Type B pancreatic cell (in vitro differentiated cells): ENCODE measurements around the gene ZNF831. TPM values are rescaled to one million over a fixed set of nuclear protein-coding genes. Genes with fewer than 3 reads are reported as not detected.
A peak's percentile ranks its signal among the peaks of the same experiment; 100 is the strongest.

Experiments used
- DNase-seq: peaks from one replicate; pipeline ENCODE4 v3.0.0; 2021; ENCODE audit warnings: mixed read lengths; ENCODE audit not compliant: unreplicated experiment; ENCODE audit errors: extremely low spot score
- H3K27ac Mint-ChIP-seq: 2 replicates; pipeline ENCODE4 v1.8.0; 2021; ENCODE audit warnings: mild to moderate bottlenecking, mixed read lengths
- H3K27me3 Mint-ChIP-seq: 2 replicates; pipeline ENCODE4 v1.8.0; 2021; ENCODE audit warnings: mixed read lengths
- H3K36me3 Mint-ChIP-seq: 2 replicates; pipeline ENCODE4 v1.8.0; 2021; ENCODE audit warnings: mixed read lengths
- H3K4me1 Mint-ChIP-seq: one replicate; pipeline ENCODE4 v1.8.0; 2021; ENCODE audit warnings: mixed read lengths; ENCODE audit not compliant: unreplicated experiment
- H3K4me3 Mint-ChIP-seq: 2 replicates; pipeline ENCODE4 v1.8.0; 2021; ENCODE audit warnings: mild to moderate bottlenecking, mixed read lengths
- H3K9me3 Mint-ChIP-seq: 2 replicates; pipeline ENCODE4 v1.8.0; 2021; ENCODE audit warnings: mixed read lengths
- CTCF ChIP-seq: fragments of 200-600 bp; sonication (generic); conservative IDR thresholded peaks from 2 replicates; pipeline ENCODE4 v1.5.0; 2021; ENCODE audit warnings: antibody characterized with exemption, mild to moderate bottlenecking
- total RNA-seq: library from RNA; stranded (reverse); gene quantifications from 2 replicates; pipeline ENCODE4 v1.2.1, GENCODE V29; 2021; ENCODE audit warnings: low replicate concordance

Gene ZNF831
- total RNA-seq, 1 donor from 2014 or later = not detected

GRCh38 chr20:59192533-59192896 lies 28.9 kb downstream of the ZNF831 start:
- H3K4me1 Mint-ChIP-seq = peaks cover 8% of the 10 kb centered on the region
- no peak for TF ChIP-seq CTCF
- no peak overlapping the region for H3K4me3 Mint-ChIP-seq
- peaks cover 4% of the 10 kb centered on the region for H3K9me3 Mint-ChIP-seq
- no peak overlapping the region for H3K27ac Mint-ChIP-seq
- DNase-seq = peak; percentile 63
- H3K36me3 Mint-ChIP-seq = no peaks in the 10 kb centered on the region
- H3K27me3 Mint-ChIP-seq = no peaks in the 10 kb centered on the region

- Mint-ChIP-seq H3K4me1 (peaks cover 8% of the 10 kb centered on the region), H3K27me3 (no peaks in the 10 kb centered on the region), H3K9me3 (peaks cover 4% of the 10 kb centered on the region), H3K4me3 (no peak overlapping the region), H3K36me3 (no peaks in the 10 kb centered on the region), H3K27ac (no peak overlapping the region)
- no peak for TF ChIP-seq CTCF
- peak; percentile 65 for DNase-seq
These were observed 29.7 kb downstream of the ZNF831 start for GRCh38 chr20:59193325-59193724.

GRCh38 chr20:59194023-59194935 lies 30.7 kb downstream of the ZNF831 start:
- H3K27ac Mint-ChIP-seq = no peak overlapping the region
- no peaks in the 10 kb centered on the region for H3K36me3 Mint-ChIP-seq
- H3K4me1 Mint-ChIP-seq = peaks cover 8% of the 10 kb centered on the region
- TF ChIP-seq CTCF = no peak
- peaks cover 4% of the 10 kb centered on the region for H3K9me3 Mint-ChIP-seq
- H3K27me3 Mint-ChIP-seq = no peaks in the 10 kb centered on the region
- DNase-seq = peak; percentile 62
- no peak overlapping the region for H3K4me3 Mint-ChIP-seq

GRCh38 chr20:59195316-59195993 lies 31.8 kb downstream of the ZNF831 start:
- Mint-ChIP-seq H3K9me3 (peaks cover 4% of the 10 kb centered on the region), H3K4me3 (no peak overlapping the region), H3K4me1 (peaks cover 8% of the 10 kb centered on the region), H3K36me3 (no peaks in the 10 kb centered on the region), H3K27me3 (no peaks in the 10 kb centered on the region), H3K27ac (no peak overlapping the region)
- no peak for TF ChIP-seq CTCF
- DNase-seq = peak; percentile 47

- H3K36me3 Mint-ChIP-seq = no peaks in the 10 kb centered on the region
- no peak overlapping the region for H3K4me3 Mint-ChIP-seq
- no peak for TF ChIP-seq CTCF
- peaks cover 8% of the 10 kb centered on the region for H3K4me1 Mint-ChIP-seq
- H3K27me3 Mint-ChIP-seq = peaks cover 9% of the 10 kb centered on the region
- no peak overlapping the region for H3K27ac Mint-ChIP-seq
- DNase-seq = no peak
- peaks cover 4% of the 10 kb centered on the region for H3K9me3 Mint-ChIP-seq
These were observed 40.7 kb downstream of the ZNF831 start for GRCh38 chr20:59204165-59204894.
